Trophoblast cell (in vitro differentiated cells and primary cell): ENCODE data around the gene LPXN.

Source experiments
- DNase-seq, 2 donors: peaks; one replicate each; pipeline ENCODE4 v3.0.0-alpha.2; 2016
- H2AFZ ChIP-seq: 2 replicates; pipeline ENCODE4 v1.6.1; 2013; ENCODE audit warnings: low read length, moderate library complexity, mild to moderate bottlenecking; ENCODE audit not compliant: insufficient read depth, poor library complexity
- H2AK5ac ChIP-seq: 2 replicates; pipeline ENCODE4 v1.6.1; 2013; ENCODE audit warnings: mild to moderate bottlenecking, low read length
- H2BK120ac ChIP-seq: 2 replicates; pipeline ENCODE4 v1.6.1; 2013; ENCODE audit warnings: low read length, mild to moderate bottlenecking, moderate library complexity; ENCODE audit not compliant: insufficient read depth, poor library complexity
- H2BK12ac ChIP-seq: 2 replicates; pipeline ENCODE4 v1.6.1; 2013; ENCODE audit warnings: mild to moderate bottlenecking, low read length, moderate library complexity
- H2BK5ac ChIP-seq: 2 replicates; pipeline ENCODE4 v1.6.1; 2013; ENCODE audit warnings: low read length, low read depth, moderate library complexity, mild to moderate bottlenecking; ENCODE audit not compliant: poor library complexity
- H3K14ac ChIP-seq: 2 replicates; pipeline ENCODE4 v1.6.1; 2013; ENCODE audit warnings: mild to moderate bottlenecking, low read length
- H3K18ac ChIP-seq: 2 replicates; pipeline ENCODE4 v1.6.1; 2013; ENCODE audit warnings: mild to moderate bottlenecking, low read length
- H3K23ac ChIP-seq: 2 replicates; pipeline ENCODE4 v1.6.1; 2013; ENCODE audit warnings: low read length
- H3K27ac ChIP-seq: 2 replicates; pipeline ENCODE4 v1.5.1; 2013; ENCODE audit warnings: low read depth, mild to moderate bottlenecking, inconsistent platforms, low read length, moderate library complexity
- H3K27me3 ChIP-seq: 2 replicates; pipeline ENCODE4 v1.6.1; 2013; ENCODE audit warnings: inconsistent platforms, mild to moderate bottlenecking, low read length, moderate library complexity; ENCODE audit not compliant: insufficient read depth
- H3K36me3 ChIP-seq, 2 experiments: 1 replicate in 1 of 2; 2 replicates in 1 of 2; pipeline ENCODE4 v1.6.1; 2013; ENCODE audit warnings: low read length in 2 of 2, mild to moderate bottlenecking in 2 of 2, moderate library complexity in 1 of 2; ENCODE audit not compliant: insufficient read depth in 2 of 2, control insufficient read depth in 1 of 2
- H3K4ac ChIP-seq: 2 replicates; pipeline ENCODE4 v1.6.1; 2013; ENCODE audit warnings: low read depth, mild to moderate bottlenecking, low read length, moderate library complexity
- H3K4me1 ChIP-seq, 2 experiments: 1 replicate in 1 of 2; 2 replicates in 1 of 2; pipeline ENCODE4 v1.6.1; 2013; ENCODE audit warnings: low read length in 2 of 2, mild to moderate bottlenecking in 2 of 2, moderate library complexity in 1 of 2; ENCODE audit not compliant: insufficient read depth in 2 of 2, control insufficient read depth in 1 of 2
- H3K4me2 ChIP-seq: 2 replicates; pipeline ENCODE4 v1.6.1; 2013; ENCODE audit warnings: inconsistent platforms, mild to moderate bottlenecking, low read length, moderate library complexity
- H3K4me3 ChIP-seq: 2 replicates; pipeline ENCODE4 v1.5.1; 2013; ENCODE audit warnings: mild to moderate bottlenecking, low read depth, low read length, inconsistent platforms
- H3K79me1 ChIP-seq: one replicate; pipeline ENCODE4 v1.6.1; 2013; ENCODE audit warnings: low read length
- H3K79me2 ChIP-seq: 2 replicates; pipeline ENCODE4 v1.6.1; 2013; ENCODE audit warnings: low read length, mild to moderate bottlenecking; ENCODE audit not compliant: control insufficient read depth, insufficient read depth, poor library complexity
- H3K9ac ChIP-seq: 2 replicates; pipeline ENCODE4 v1.6.1; 2013; ENCODE audit warnings: mild to moderate bottlenecking, low read length
- H3K9me3 ChIP-seq: 2 replicates; pipeline ENCODE4 v1.6.1; 2013; ENCODE audit warnings: low read depth, mild to moderate bottlenecking, control low read depth, inconsistent platforms, low read length; ENCODE audit not compliant: insufficient read depth
- H4K12ac ChIP-seq: 2 replicates; pipeline ENCODE4 v1.6.1; 2013; ENCODE audit warnings: low read depth, mild to moderate bottlenecking, low read length, moderate library complexity
- H4K8ac ChIP-seq: 2 replicates; pipeline ENCODE4 v1.6.1; 2013; ENCODE audit warnings: low read depth, mild to moderate bottlenecking, low read length, moderate library complexity
- H4K91ac ChIP-seq: one replicate; pipeline ENCODE4 v1.6.1; 2013; ENCODE audit warnings: low read depth, mild to moderate bottlenecking, low read length, moderate library complexity
- WGBS: extraction: QIAGEN DNeasy Blood & Tissue Kit; methylation state at CpG from one replicate; pipeline ENCODE4 v1.1.7; 2013; ENCODE audit warnings: missing lambda C conversion rate; ENCODE audit not compliant: insufficient read length, insufficient coverage; ENCODE audit errors: extremely low coverage; 5-methylcytosine and 5-hydroxymethylcytosine counted together

The LPXN gene

DNA sequence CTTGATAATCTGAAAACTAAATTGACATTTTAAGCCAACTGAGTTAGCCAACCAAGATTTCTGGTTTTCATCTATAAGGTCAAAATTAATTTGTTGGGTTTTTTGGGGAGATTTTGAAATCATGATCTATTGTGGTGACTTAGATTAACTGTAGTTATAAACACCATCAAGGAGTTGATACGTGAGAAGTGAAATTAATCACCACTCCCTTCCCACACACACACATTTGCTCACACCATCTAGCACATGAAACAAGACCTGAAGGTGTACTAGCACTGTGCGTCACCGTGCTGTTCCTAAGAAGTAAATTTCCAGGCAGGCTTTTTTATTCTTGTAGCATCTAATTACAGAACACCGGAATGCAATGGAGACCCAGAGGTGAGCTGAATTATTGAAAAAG is 69.8 kb downstream of the LPXN start:
- Histone ChIP-seq H3K4ac (no peak overlapping the region), H2BK12ac (no peak overlapping the region), H3K4me1 (no peaks in the 10 kb centered on the region), H4K8ac (no peak overlapping the region), H3K79me1 (no peaks in the 10 kb centered on the region), H3K18ac (no peak overlapping the region), H3K14ac (no peak overlapping the region), H3K27ac (no peak overlapping the region), H2BK120ac (no peak overlapping the region), H3K9me3 (no peaks in the 10 kb centered on the region), H3K23ac (no peak overlapping the region), H3K27me3 (no peaks in the 10 kb centered on the region), H2AFZ (no peak overlapping the region), H3K79me2 (no peaks in the 10 kb centered on the region), H4K12ac (no peak overlapping the region), H3K36me3 (no peaks in the 10 kb centered on the region), H4K91ac (no peak overlapping the region), H3K4me3 (no peak overlapping the region), H3K4me2 (no peak overlapping the region), H2AK5ac (no peak overlapping the region), H2BK5ac (no peak overlapping the region), H3K9ac (no peak overlapping the region)
- DNase-seq: no peak
- WGBS: no CpG with 5 or more reads among the region's 4 CpGs

GRCh38 chr11:58504232-58504631 is 71.4 kb downstream of the LPXN start:
- Histone ChIP-seq H3K9me3 (no peaks in the 10 kb centered on the region), H3K9ac (no peak overlapping the region), H3K79me2 (no peaks in the 10 kb centered on the region), H4K91ac (no peak overlapping the region), H3K4me3 (no peak overlapping the region), H3K27me3 (no peaks in the 10 kb centered on the region), H3K4me1 (no peaks in the 10 kb centered on the region), H3K79me1 (no peaks in the 10 kb centered on the region), H2BK120ac (no peak overlapping the region), H3K14ac (no peak overlapping the region), H3K36me3 (no peaks in the 10 kb centered on the region), H3K23ac (no peak overlapping the region), H4K8ac (no peak overlapping the region), H3K4me2 (no peak overlapping the region), H2AFZ (no peak overlapping the region), H2AK5ac (no peak overlapping the region), H3K18ac (no peak overlapping the region), H2BK5ac (no peak overlapping the region), H3K27ac (no peak overlapping the region), H2BK12ac (no peak overlapping the region), H4K12ac (peak overlapping the region; percentile 18), H3K4ac (no peak overlapping the region)
- DNase-seq: no peak
- WGBS: no CpG with 5 or more reads among the region's 6 CpGs

DNA sequence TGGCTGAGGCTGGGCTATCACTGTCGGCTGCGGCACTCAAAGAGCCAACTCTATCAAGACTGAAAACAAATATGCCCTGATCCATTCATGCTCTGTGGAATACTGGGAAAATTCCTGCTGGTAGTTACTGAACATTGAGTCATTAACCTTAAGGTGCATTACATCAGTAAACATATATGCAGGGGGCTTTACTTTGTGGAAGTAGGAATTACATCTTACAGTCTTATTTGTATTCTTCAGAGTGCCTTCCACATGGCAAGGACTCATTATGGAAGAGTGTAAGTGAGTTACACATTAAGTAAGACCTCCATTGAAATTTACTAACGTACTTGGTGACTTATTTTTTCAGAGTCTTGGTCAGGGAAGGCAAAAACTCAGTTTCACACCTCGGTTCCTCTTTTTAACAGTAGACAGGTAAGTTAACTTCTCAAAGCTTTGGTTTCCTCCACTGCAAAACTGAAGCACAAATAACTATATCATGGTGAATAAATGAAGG is 72.2 kb downstream of the LPXN start:
- Histone ChIP-seq H3K4me3 (no peak overlapping the region), H3K14ac (no peak overlapping the region), H3K36me3 (no peaks in the 10 kb centered on the region), H4K8ac (no peak overlapping the region), H3K23ac (no peak overlapping the region), H3K27me3 (no peaks in the 10 kb centered on the region), H3K79me1 (no peaks in the 10 kb centered on the region), H2BK12ac (no peak overlapping the region), H2BK120ac (no peak overlapping the region), H3K79me2 (no peaks in the 10 kb centered on the region), H3K9ac (no peak overlapping the region), H2BK5ac (no peak overlapping the region), H2AK5ac (no peak overlapping the region), H3K9me3 (no peaks in the 10 kb centered on the region), H4K91ac (no peak overlapping the region), H3K27ac (no peak overlapping the region), H4K12ac (no peak overlapping the region), H2AFZ (no peak overlapping the region), H3K4me1 (no peaks in the 10 kb centered on the region), H3K4me2 (no peak overlapping the region), H3K18ac (no peak overlapping the region), H3K4ac (no peak overlapping the region)
- peak; percentile 57 to 87 for DNase-seq
- no CpG with 5 or more reads among the region's 4 CpGs for WGBS

DNA sequence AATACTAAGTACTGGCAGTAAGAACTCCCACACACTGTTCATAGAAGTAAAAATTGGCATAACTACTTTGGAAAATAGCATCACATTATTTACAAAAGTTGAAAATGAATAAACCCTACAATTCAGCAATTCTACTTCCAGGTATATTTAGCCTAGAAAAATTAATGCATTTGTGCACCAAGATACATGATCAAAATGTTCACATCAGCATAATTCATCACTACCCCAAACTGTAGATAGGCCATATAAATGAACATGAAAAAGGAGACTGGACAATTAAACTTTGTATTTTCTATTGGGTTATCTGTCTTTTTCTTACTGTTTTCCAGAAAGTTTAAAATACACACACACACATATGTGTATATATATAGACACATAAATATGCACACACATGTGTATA is 73.7 kb downstream of the LPXN start:
- Histone ChIP-seq H2BK12ac (no peak overlapping the region), H3K36me3 (no peaks in the 10 kb centered on the region), H2BK5ac (no peak overlapping the region), H3K79me2 (no peaks in the 10 kb centered on the region), H3K9ac (no peak overlapping the region), H3K27me3 (no peaks in the 10 kb centered on the region), H3K9me3 (no peaks in the 10 kb centered on the region), H2AFZ (no peak overlapping the region), H3K18ac (no peak overlapping the region), H3K27ac (no peak overlapping the region), H3K23ac (no peak overlapping the region), H2AK5ac (no peak overlapping the region), H3K79me1 (no peaks in the 10 kb centered on the region), H3K4me1 (no peaks in the 10 kb centered on the region), H2BK120ac (no peak overlapping the region), H3K4me2 (no peak overlapping the region), H4K8ac (no peak overlapping the region), H3K14ac (no peak overlapping the region), H4K12ac (no peak overlapping the region), H3K4ac (no peak overlapping the region), H4K91ac (no peak overlapping the region), H3K4me3 (no peak overlapping the region)
- DNase-seq: no peak
